ENCODE data around the gene GRP. TPM values are rescaled to one million over a fixed set of nuclear protein-coding genes. Genes with fewer than 3 reads are reported as not detected.

GRP gene
- total RNA-seq, 4 donors from 2014 or later, result 0.67 to 8.6 (median 2.9) TPM; not detected in 1

GRCh38 chr18:59272891-59273758 is 53.2 kb downstream of the GRP start, which contains the start of gene RAX:
RAX (minus strand) TSS chr18:59273454; CDS start chr18:59273206, 248 bp downstream.
- peaks cover 23 to 33% of the 10 kb centered on the region in 2 donors for H3K4me1 ChIP-seq
- no peaks in the 10 kb centered on the region for H3K36me3 ChIP-seq
- DNase-seq, result peak; percentile 17 to 18
- intact Hi-C loops (cut with DNase I), result no loop called here
- TF ChIP-seq, protein P1, sequence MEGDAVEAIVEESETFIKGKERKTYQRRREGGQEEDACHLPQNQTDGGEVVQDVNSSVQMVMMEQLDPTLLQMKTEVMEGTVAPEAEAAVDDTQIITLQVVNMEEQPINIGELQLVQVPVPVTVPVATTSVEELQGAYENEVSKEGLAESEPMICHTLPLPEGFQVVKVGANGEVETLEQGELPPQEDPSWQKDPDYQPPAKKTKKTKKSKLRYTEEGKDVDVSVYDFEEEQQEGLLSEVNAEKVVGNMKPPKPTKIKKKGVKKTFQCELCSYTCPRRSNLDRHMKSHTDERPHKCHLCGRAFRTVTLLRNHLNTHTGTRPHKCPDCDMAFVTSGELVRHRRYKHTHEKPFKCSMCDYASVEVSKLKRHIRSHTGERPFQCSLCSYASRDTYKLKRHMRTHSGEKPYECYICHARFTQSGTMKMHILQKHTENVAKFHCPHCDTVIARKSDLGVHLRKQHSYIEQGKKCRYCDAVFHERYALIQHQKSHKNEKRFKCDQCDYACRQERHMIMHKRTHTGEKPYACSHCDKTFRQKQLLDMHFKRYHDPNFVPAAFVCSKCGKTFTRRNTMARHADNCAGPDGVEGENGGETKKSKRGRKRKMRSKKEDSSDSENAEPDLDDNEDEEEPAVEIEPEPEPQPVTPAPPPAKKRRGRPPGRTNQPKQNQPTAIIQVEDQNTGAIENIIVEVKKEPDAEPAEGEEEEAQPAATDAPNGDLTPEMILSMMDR (IDR thresholded peaks at IDR 0.05), result no peak
- TF ChIP-seq POLR2A (IDR thresholded peaks at IDR 0.05), result no peak
- H3K9me3 ChIP-seq, result no peaks in the 10 kb centered on the region
- H3K4me3 ChIP-seq (replicated peaks in 1 of 3), result peak within 1 kb of the TSS in 2 of 3 donors; percentile 4 to 5
- no peak within 1 kb of the TSS for H3K27ac ChIP-seq
- WGBS, 2 donors, result 2 to 5% methylated on average over 20 to 36 of the region's 88 CpGs
- peaks cover 69% of the 10 kb centered on the region for H3K27me3 ChIP-seq

GRCh38 chr18:59273759-59274532 is 54.0 kb downstream of the GRP start:
- no peaks in the 10 kb centered on the region for H3K9me3 ChIP-seq
- H3K36me3 ChIP-seq, result no peaks in the 10 kb centered on the region
- intact Hi-C loops (cut with DNase I), result no loop called here
- no peak overlapping the region for H3K27ac ChIP-seq
- DNase-seq, result no peak
- H3K4me3 ChIP-seq (replicated peaks in 1 of 3), result no peak overlapping the region
- peaks cover 61% of the 10 kb centered on the region for H3K27me3 ChIP-seq
- peaks cover 16 to 28% of the 10 kb centered on the region in 2 donors for H3K4me1 ChIP-seq
- TF ChIP-seq, protein P1 (IDR thresholded peaks at IDR 0.05), result no peak
- no peak for TF ChIP-seq POLR2A (IDR thresholded peaks at IDR 0.05)
- WGBS, 2 donors, result 2 to 7% methylated on average over 30 to 42 of the region's 48 CpGs

- Histone ChIP-seq H3K4me3 (replicated peaks in 1 of 3) (no peak overlapping the region), H3K4me1 (peaks cover 13 to 24% of the 10 kb centered on the region in 2 donors), H3K27ac (no peak overlapping the region), H3K27me3 (peaks cover 58% of the 10 kb centered on the region), H3K9me3 (no peaks in the 10 kb centered on the region), H3K36me3 (no peaks in the 10 kb centered on the region)
- 23 to 31% methylated on average over 18 of the region's 18 CpGs for WGBS, 2 donors
- TF ChIP-seq, protein P1 (IDR thresholded peaks at IDR 0.05), result no peak
- no peak for TF ChIP-seq POLR2A (IDR thresholded peaks at IDR 0.05)
- intact Hi-C loops (cut with DNase I), result no loop called here
- DNase-seq, result no peak
These were observed 54.6 kb downstream of the GRP start for GRCh38 chr18:59274533-59274928.

DNA sequence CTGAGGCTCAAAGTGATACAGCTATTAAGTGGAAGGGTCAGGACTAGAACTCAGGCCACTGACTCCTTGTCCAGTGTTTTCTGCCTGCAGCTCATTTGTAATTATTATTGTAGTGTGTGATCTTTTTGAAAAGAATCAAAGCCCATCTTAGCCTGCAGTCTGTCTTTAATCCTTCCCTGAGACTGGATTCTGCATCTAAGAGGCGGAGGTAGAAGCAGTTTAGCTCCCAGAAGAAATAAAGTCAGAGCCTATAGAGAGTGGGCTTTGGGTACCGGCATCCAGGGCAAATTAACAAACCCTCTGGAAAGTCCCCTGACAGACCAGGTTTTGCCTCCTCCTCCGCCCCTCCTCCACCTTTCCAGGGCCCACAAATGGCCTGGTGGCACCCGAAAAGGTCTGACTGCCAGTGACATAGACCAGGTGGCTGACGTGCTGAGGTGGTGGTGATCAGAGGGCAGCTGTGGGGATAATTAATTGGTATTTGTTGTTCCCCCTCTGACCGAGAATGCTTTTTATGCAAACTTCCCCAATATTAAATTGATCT is 55.5 kb downstream of the GRP start:
- WGBS, 2 donors, result 30 to 38% methylated on average over 6 of the region's 6 CpGs
- Histone ChIP-seq H3K9me3 (no peaks in the 10 kb centered on the region), H3K4me3 (replicated peaks in 1 of 3) (no peak overlapping the region), H3K27me3 (peaks cover 50% of the 10 kb centered on the region), H3K36me3 (no peaks in the 10 kb centered on the region), H3K27ac (no peak overlapping the region), H3K4me1 (peaks cover 10 to 23% of the 10 kb centered on the region in 2 donors)
- TF ChIP-seq POLR2A (IDR thresholded peaks at IDR 0.05), result no peak
- TF ChIP-seq, protein P1 (IDR thresholded peaks at IDR 0.05), result no peak
- no peak for DNase-seq
- intact Hi-C loops (cut with DNase I), result no loop called here

Data from thyroid gland (tissue), 4 donors.